Midbrain (tissue), 1 donor: Measurements from ENCODE around the gene TRIM66.
A peak's percentile ranks its signal among the peaks of the same experiment; 100 is the strongest.

Source experiments
- DNase-seq: peaks from one replicate; lab custom pipeline; 2025; lab: John Stamatoyannopoulos, UW

TRIM66 gene

DNA sequence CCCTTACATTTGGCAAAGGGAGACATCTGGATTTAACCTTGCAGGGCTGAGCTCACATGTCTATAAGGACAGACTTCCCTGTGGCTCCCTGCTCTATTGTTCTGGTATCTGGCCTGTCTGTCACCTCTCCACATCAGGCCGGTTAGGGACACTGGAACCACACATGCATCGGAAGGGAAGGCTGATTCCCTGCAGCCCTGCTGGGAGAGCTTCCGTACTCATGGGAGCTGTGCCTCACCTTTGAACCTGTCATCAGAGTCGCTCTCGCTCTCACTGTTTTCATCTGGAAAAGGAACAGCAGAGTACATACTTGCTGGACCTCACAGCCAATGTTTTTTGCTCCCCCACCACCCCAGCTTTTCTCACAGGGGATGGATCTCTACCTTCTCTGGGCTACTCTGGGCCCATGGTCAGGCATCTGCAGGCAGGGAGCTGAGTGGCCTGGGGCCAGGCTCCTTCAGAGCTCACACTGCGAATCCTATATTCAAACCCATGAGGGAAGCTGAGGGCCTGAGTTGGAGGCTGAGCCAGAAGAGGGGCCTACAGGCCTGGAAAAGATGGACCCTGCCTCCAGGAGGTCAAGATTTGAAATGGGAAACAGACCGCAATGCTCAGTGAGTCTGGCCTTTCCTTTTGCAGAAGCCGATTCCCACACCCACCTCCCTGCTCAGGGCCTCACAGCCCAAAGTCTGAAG is 31.4 kb upstream of the TRIM66 start:
- DNase-seq = no peak

DNA sequence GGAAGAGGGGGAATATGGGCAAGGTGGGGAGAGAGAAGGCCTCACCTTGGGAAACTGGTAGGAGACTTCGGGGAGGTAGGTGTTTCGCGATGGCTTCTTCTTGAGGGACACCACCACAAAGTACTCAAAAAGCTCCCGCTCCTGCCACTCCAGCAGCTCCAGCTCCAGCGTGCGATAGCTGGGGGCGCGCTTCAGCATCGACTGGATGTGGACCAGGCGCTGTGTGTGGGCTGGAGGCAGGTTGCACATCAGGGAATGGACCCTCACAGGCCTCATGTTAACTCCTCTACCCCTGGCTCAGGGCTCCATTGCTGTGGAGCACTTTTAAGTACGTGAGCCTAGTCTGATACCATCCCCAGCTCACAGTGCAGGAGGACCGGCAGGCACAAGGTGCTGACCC is 30.0 kb upstream of the TRIM66 start:
- DNase-seq = no peak

DNA sequence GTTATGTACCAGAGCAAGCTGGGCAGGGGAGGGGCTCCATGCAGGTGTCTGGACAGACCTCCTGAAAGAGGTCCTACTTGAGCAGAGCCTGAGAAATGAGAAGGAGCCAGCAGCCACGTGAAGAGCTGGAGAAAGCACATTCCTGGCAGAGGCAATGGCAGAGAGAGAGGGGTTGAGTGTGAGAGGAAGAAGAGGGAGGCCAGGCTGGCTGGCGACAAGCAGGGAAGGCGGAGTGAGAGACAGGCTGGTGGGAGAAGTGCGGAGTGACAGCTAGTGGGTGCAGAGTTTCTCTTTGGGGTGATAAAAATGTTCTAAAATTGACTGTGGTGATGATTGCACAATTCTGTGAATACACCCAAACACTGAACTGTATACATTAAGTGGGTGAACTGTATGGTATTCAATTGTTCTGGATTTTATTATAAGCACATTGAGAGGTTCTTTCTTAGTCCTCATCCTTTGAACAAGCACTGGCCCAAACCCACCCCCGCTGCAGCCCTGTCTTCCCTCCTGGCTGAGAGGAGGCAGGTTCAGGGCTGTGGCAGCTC is 29.5 kb upstream of the TRIM66 start:
- no peak for DNase-seq

DNA sequence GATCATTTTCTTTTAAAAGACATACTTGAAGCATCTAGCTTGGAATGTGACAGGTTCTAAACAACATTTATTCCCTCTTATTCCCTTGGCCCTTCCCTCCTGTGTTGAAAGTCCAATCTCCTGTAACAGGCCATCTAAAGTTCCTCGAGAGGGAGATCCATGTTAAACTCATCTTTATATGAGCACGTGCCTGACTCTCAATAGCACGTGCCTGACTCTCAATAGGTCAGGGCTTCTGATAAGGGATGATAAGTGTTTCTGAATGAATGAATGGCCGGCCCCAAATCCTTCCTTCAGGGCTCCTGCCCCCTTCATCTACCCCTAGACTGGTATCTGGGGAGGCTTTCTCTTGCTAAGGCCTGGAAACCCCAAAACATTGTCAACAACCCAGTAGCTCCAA is 27.3 kb upstream of the TRIM66 start:
- DNase-seq = no peak

DNA sequence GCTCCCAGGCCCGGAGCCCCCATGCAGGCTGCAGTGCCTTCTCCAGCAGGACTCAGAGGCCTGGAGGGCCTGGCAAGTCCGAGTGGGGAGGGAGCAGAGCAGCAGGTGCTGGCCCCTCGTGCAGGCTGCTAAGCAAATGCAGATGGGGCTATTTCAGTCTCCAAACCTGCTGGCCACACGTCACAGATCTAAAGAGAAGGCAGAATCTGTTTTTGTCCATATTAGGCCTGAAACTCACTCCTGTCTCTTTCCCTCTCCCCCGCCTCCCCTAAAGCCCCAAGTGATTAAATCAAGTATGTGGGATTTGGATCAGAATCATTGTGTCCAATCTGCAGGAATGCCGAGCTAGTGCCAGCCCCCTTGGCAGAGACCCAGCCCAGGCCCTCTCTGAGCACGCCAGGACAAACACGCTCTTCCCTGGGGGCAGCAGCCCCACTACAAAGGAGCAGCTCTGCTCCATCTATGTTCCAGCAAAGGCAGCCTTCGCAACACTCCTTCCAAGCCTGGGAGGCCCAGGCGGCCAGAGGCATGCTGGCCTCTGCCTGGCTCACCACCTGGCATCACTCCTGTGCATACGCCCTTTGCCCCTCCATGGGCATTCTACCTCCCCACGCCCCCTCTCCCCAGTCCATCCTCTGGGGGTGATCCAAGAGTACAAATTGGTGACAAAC is 26.7 kb upstream of the TRIM66 start:
- peak; percentile 21 for DNase-seq

DNA sequence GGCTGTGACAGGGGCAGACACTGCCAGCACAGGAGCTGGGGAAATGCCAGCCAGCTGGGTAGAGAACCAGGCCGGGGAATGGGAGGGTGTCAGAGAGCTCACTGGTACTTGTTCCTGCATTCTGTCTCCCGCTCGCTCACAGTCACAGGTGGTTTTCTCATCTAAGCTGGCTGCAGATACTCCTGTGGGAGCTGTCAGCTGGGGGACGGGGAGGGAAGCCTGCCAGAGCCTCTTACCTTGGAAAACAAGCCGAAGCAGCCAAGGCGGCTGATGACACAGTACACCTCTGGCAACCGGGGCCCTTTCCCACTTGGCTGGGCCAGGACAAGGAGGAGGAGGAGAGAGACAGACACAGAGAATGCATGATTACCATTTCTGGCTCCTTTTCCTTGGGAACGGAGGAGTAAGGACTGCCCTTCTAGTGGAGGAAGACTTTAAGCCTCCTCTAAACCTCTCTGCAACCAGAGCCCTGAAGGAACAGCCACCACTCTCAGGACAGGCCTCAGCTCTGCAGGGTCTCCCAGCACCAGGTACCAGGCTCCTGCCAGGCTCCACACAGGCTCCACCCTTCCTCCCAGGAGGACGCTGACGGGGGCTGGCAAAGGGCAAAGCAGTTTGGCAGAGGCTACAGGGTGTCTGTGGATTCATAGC is 25.2 kb upstream of the TRIM66 start:
- peak; percentile 55 for DNase-seq

DNA sequence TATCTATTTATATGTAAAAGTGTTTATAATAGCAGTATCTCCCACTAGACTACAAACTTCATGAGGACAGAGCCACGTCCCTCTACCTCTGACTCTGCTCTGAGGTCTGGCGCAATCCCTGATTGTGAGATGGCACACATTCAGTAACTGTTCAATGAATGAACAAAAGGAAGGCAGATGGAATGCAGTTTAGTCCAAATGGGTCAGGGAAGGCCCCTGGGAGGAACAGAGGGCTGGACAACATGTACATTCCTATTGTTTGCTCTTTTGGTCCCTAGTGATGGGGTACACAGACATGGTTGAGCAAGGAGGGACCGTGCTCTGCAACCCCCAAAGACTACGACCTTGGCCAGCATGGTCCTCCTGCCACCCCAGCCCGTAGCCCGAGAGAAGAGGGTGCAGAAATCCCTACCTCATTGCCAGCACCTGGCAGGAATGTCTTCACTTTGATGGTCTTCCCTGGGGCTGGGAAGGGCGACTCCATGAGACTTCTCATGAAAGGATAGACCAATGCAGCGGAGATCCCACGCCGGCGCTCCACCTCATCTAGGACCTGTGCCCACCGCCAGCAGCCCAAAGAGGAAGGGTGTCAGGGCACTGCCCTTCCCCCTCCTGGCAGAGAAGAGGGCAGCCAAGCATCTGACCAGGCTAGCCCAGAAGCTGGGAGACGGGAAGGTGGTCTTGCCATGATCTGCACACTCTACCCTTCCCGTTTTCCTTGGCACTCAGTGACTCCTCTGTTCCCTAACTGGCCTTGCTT is 24.4 kb upstream of the TRIM66 start:
- no peak for DNase-seq

DNA sequence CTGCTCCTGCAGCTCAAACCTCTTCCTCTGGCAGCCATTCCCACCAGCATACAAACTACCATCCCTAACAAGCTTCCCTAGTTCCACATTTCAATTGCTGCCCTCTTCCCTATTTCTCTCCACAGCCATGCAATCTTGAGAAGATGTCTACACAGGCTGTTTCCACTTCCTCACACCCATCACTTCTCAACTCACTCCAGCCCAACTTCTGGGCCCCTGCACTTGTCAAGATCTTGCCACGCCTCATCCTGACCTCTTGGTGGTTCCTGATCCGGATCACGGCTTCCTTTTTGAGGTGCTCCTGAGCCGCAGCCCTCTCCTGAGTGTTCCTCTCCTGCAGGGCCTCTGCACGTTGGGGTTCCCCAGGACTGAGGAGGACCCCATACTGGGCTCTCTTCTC is 22.7 kb upstream of the TRIM66 start:
- no peak for DNase-seq

DNA sequence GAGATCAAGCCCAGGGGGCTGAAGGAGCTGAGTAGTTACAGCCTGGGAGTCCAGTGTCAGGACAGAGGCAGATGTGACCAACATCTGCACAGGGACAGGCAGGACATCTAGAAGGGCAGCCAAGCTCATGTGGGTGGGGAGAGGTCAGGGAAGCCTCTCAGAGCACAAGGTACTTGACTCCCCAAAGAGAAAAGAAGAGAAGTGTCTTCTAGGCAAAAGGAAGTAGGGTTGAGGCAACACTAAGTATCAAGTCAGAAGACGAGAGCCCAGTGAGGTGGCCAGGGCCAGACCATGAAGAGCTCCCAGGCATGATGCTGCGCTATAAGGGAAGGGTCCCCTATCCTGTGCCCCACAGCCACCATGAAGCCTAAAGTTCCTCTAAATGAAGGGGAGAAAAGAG is 21.7 kb upstream of the TRIM66 start:
- no peak for DNase-seq

DNA sequence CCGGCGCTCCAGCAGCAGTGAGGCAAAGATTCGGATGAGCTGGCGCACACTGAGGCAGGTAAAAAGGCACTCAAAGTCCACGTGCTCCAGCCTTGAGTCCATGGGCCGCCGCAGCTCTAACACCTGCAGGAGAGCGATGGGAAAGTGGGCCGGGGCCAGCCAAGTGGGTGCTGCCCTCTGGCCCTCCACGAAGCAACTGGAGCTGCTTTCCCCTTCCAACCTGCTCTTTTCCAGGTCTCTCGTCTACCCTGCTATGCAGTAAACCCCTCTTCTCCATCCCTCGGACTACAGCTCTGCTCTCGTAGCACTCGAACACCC is 20.1 kb upstream of the TRIM66 start:
- no peak for DNase-seq

DNA sequence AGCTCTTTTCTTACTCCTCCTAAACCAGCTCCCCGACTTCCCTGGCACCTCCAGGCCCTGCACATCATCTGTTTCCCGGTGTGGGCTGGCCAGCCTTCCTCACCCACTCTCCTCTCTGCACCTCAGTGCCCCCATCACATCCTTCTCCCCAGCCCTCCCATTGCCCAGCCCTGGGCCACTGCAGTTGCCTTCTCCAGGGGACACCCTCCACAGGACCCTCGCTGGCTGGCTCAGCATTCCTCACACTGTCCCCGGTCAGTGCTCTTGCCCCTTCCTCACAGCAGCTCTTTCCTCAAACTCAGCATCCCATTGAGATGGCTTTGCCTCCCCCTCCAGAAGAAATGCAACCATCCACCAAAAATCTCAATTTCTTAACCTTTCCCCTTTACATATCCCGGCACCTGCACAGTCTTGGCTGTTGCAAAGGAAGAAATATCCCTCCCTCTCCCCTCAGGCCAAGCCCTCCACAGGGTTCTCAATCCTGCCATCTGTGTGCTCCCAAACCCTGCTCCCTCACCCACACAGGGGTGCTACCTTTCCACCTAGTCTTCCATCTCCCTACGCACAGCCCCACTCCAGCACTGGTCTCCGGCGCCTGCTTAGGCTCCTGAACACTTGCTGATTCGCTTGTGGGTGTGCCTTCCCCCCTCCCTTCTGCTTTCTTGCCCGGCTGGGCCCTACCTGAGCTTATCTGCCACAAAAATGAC is 19.6 kb upstream of the TRIM66 start:
- no peak for DNase-seq

DNA sequence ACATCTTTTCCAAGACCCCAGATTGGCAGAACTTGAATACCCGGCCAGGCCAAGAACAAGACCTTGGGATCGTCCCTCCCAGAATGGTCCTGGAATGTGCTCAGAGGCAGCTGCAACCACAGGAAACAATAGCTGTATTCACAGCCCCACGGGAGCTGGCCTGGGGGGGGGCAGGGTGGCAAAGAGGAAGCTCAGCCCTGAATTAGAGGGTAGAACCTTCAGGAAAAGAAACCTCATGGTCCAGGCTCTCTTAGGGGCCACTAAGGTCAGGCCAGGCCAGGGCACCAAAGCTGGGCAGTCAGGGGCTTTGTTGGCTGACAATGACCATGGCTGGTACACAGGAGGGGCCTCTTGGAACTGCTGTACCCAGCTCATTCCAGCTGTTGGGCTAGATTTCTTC is 17.4 kb upstream of the TRIM66 start:
- DNase-seq = peak; percentile 57

DNA sequence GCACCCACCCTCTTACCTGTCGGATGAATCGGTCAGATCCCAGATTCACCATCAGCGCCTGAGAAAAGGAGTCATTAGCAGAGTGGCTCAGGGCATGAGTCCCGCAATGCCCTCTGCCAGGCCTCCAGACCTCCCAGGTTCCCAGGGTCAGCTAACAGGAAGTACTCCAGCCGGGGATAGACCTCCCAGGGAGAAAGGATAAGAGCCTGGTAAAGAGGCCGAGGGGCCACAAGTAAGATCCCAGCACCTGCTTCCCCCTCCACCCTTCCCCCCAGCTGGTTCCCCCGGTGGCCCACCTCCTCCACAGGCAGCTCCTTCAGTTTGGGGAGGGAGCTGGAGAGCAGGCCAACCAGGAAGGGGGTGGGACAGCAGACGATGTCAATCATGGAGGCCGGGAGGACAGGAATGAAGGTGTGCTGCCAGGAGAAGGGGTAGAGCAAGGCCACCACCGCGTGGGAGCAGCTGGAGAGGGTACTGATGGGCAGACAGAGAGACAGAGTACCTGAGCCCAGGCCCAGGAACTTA is 16.5 kb upstream of the TRIM66 start:
- no peak for DNase-seq

DNA sequence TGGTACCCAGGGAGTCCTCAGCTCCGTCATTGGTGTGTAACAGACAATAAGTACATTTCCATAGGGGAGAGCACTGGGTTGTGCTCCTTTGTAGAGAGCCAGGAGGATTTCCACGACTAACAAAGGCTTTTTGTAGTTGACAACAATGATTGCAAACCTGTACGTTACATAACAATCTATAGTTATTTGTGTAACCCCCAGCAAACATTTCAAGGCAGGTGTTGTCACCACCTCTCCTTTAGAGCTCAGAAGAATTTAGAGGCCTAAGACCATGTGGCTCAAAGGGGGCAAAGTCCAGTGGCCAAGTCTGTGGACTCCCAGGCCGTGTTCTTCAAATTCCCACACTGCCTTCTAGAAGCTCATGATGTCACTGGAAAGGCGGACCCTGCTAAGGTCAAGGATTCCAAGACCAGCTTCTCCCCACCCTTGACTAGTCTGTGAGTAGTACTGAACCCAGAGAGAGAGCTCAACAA is 15.9 kb upstream of the TRIM66 start:
- DNase-seq = no peak

DNA sequence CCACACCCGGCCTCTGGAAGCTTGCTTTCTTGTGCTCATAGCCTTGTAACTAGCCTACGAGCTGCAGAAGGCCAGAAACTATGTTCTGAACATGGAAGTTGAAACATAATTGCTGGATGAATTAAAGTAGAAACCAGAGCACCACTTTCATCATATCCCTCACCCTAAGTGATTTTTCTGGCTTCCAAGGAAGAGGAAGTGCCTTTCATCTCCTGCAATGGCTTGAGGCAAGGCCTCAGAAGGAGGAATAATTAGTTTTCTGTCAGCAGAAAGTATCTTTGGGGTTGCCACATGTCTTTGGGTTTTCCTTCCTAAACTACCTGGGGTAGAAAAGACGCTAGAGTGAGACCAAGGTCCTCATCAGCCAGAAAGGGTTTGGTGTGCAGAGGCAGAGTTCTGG is 14.6 kb upstream of the TRIM66 start:
- no peak for DNase-seq

DNA sequence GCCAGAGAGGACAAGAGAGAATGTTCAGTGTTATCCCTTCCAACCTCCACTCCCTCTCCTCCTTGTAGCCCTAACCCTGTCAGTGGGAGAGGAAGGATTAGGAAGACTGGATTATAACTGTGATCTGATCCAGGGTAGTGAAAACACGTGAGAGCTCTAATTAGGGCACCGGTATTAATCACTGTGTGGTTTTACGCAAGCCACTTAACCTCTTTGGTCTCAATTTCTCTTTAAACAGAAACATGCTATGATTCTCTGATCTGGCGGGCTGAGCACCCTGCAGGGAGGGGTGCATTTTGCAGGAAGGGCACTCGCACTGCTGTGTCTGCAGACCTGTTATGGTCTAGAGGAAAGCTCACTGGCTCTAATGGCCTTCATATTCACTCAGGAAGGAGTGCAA is 11.7 kb upstream of the TRIM66 start:
- no peak for DNase-seq

DNA sequence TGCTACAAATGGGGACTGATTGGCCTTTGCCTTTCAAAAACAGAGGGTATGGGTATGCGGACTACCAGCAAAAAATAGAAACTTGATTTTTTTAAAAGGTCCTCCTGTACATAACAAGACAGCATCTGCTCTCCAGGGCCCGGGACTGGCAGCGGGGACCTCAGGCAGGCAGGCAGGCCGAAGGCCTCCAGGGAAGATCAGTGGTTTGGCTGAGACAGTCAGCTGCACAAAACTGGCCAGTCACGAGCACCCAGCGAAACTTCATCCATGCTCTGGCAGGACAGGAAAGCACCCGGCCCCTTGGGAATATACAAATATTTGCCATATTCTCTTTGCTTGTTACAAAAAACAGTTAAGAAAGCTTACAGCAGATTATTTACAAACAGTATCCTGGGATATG is 11.1 kb upstream of the TRIM66 start:
- no peak for DNase-seq

DNA sequence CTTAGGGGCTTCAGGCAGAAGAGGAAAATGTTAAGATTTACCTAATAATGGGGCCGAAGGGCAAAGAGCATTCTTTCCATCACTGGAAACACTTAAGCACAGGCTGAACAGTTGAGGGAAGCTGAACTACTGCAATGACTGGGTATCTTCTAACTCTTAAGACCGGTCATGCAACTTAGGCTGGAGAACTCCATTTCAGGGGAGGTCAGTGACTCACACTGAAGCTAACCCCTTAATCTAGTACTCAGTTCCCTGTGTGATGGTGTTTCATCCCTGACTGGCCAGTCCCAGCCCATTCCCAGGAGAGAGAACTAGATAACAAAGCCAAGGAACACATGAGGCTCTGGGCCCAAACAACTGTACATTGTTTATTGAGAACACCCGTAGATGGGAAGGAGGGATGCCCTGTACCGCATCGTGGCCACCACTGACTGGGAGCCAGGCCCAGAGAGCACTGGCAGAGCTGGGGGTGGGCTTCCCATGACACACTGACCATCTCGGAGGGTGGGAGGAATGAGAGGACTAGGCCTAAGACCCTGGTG is 10.6 kb upstream of the TRIM66 start:
- no peak for DNase-seq

DNA sequence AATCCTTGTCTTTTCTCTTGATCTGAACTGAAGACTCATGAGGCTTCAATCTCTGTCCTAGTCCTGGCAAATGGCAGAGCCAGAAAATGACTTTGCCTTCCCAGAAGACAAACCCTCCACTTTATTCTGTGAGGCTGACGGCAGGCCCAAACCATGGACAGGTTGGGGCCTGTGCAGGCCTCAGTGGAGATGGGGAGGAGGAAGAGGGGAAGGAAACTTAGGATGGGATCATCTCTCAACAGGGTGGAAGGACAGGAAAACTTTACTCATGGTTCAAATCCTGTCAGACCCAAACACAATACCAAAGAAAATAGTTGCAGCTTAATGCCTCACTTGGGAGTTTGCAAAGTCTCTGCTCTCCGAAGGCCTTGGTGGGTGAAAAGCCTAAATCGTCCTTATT is 10.0 kb upstream of the TRIM66 start:
- no peak for DNase-seq

DNA sequence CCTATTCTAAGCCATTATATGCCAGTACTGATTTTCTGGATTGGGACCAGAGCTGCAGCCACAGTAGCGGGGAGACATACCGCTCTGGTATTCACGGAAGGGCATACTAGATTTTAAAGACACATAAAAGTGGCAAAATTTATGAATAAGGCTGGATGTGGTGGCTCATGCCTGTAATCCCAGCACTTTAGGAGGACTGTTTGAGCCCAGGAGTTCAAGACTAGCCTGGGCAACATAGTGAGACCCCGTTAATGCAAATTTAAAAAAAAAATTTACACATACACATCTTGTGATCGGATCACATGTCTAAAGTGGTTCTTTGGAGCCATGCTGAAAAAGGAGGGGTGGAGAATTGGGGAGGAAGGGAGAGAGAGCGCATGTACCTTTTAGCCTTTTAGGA is 9.1 kb upstream of the TRIM66 start:
- DNase-seq = no peak
